ENCODE results near the gene FBXL5. TPM values are rescaled to one million over a fixed set of nuclear protein-coding genes. Genes with fewer than 3 reads are reported as not detected.
A peak's percentile ranks its signal among the peaks of the same experiment; 100 is the strongest.

The FBXL5 gene
- total and polyA plus RNA-seq, 9 of the 15 experiments (the other 6 are each of a cell fraction or from before 2014, with no cell fraction given) = 6.0 to 35.2 (median 22.1) TPM

DNA sequence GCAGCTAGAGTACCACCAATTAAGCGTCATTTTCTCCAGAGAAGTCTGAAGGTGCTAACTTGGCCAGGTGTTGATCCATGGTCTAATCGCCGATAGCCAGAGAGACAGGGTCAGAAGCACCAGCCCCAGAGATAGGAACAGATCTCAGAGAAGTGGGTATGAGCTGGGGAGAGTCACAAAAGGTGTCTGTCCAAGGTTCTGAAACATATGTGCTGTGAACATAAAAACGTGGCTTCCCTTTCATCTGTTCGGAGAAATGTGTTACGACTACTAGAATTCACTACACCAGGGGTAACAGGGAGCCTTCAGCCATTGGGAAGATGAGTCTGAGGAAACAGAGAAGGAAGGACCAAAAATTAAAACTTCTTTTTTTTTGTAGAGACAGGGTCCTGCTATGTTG is 91.3 kb downstream of the FBXL5 start:
- FAIRE-seq (peak; percentile 19), ATAC-seq (peak; percentile 49; the same call in 1 of the 3 replicates), DNase-seq (ENCODE audit: extremely low read depth in 1 of 4, low spot score in 3 of 4) (no peak)
- H3K9ac ChIP-seq (ENCODE audit: insufficient read depth in 1 of 2, low read depth in 2 of 2, low read length in 2 of 2) = no peak overlapping the region
- H3K4me3 ChIP-seq = no peak overlapping the region
- H3K27me3 ChIP-seq (ENCODE audit: control insufficient read depth in 2 of 2, insufficient read depth in 2 of 2, low read length in 2 of 2) = no peaks in the 10 kb centered on the region
- no peaks in the 10 kb centered on the region for H3K36me3 ChIP-seq (ENCODE audit: control insufficient read depth, insufficient read depth, low read length)
- H3K4me1 ChIP-seq (replicated peaks in 1 of 2; ENCODE audit: control insufficient read depth in 2 of 2, insufficient read depth in 2 of 2, low read length in 2 of 2) = no peaks in the 10 kb centered on the region; a peak in 1 of 5 replicates
- H3K9me3 ChIP-seq (replicated peaks; ENCODE audit: control insufficient read depth, insufficient read depth, low read depth, low read length) = no peaks in the 10 kb centered on the region
- H2AFZ ChIP-seq (ENCODE audit: low read depth, low read length) = no peak overlapping the region
- intact Hi-C loops (cut with micrococcal nuclease) (no loop called here), in situ Hi-C loops (cut with MboI) (no loop called here)
- POLR2A ChIA-PET = no interaction called here
- no peak overlapping the region for H3K27ac ChIP-seq (ENCODE audit: extremely low read depth, low read depth, low read length)
- WGBS (ENCODE audit: insufficient coverage, low coverage, missing lambda C conversion rate) = 33% methylated on average over 6 of the region's 6 CpGs
- CTCF ChIA-PET (ENCODE audit: low intra/inter-chr PET ratio) = no interaction called here
- H3K4me2 ChIP-seq (ENCODE audit: insufficient read depth, low read length) = no peak overlapping the region
- no peaks in the 10 kb centered on the region for H3K79me2 ChIP-seq (ENCODE audit: control insufficient read depth, insufficient read depth, low read length)
- TF ChIP-seq, protein P1, sequence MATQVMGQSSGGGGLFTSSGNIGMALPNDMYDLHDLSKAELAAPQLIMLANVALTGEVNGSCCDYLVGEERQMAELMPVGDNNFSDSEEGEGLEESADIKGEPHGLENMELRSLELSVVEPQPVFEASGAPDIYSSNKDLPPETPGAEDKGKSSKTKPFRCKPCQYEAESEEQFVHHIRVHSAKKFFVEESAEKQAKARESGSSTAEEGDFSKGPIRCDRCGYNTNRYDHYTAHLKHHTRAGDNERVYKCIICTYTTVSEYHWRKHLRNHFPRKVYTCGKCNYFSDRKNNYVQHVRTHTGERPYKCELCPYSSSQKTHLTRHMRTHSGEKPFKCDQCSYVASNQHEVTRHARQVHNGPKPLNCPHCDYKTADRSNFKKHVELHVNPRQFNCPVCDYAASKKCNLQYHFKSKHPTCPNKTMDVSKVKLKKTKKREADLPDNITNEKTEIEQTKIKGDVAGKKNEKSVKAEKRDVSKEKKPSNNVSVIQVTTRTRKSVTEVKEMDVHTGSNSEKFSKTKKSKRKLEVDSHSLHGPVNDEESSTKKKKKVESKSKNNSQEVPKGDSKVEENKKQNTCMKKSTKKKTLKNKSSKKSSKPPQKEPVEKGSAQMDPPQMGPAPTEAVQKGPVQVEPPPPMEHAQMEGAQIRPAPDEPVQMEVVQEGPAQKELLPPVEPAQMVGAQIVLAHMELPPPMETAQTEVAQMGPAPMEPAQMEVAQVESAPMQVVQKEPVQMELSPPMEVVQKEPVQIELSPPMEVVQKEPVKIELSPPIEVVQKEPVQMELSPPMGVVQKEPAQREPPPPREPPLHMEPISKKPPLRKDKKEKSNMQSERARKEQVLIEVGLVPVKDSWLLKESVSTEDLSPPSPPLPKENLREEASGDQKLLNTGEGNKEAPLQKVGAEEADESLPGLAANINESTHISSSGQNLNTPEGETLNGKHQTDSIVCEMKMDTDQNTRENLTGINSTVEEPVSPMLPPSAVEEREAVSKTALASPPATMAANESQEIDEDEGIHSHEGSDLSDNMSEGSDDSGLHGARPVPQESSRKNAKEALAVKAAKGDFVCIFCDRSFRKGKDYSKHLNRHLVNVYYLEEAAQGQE (IDR thresholded peaks at IDR 0.05; ENCODE audit: borderline replicate concordance) = peak; percentile 89
- TF ChIP-seq, protein P1 (CRISPR knock-in tag; IDR thresholded peaks at IDR 0.05; ENCODE audit: low read depth) = no peak
- peak; percentile 63; the same call in 1 of the 2 replicates for TF ChIP-seq MIER1 (IDR thresholded peaks at IDR 0.05; ENCODE audit: low read depth)
- no peak for TF ChIP-seq GATAD2A (IDR thresholded peaks at IDR 0.05)
- no peak for TF ChIP-seq ZNF277 (CRISPR knock-in tag; IDR thresholded peaks at IDR 0.05; ENCODE audit: borderline replicate concordance)
- TF ChIP-seq ZNF696 (CRISPR knock-in tag; conservative IDR thresholded peaks at IDR 0.05) = no peak
- H3K9me1 ChIP-seq (ENCODE audit: control insufficient read depth, insufficient read depth, low read length) = no peaks in the 10 kb centered on the region
- no peaks in the 10 kb centered on the region for H4K20me1 ChIP-seq (replicated peaks; ENCODE audit: control insufficient read depth, insufficient read depth, low read length)
- no TSS peak for BruUV-seq (replicated peaks)
